Bronchial epithelial cell (primary cell): ENCODE measurements around the gene TSPAN17. TPM values are rescaled to one million over a fixed set of nuclear protein-coding genes. Genes with fewer than 3 reads are reported as not detected.

Experiments used
- DNase-seq: peaks from one replicate; pipeline ENCODE4 v3.0.0-alpha.2; 2010; ENCODE audit warnings: low read depth
- FAIRE-seq: peaks from 2 replicates; lab custom pipeline; 2011; peaks lifted over from hg19 to GRCh38; lab: Jason Lieb, UNC
- H3K27me3 ChIP-seq: 2 replicates; pipeline ENCODE4 v1.5.1; 2011; ENCODE audit warnings: low read length; ENCODE audit not compliant: control insufficient read depth, insufficient read depth
- H3K36me3 ChIP-seq: 2 replicates; pipeline ENCODE4 v1.5.1; 2011; ENCODE audit warnings: low read length; ENCODE audit not compliant: control insufficient read depth, insufficient read depth
- H3K4me3 ChIP-seq: 2 replicates; pipeline ENCODE4 v1.5.1; 2011; ENCODE audit warnings: mild to moderate bottlenecking, low read depth, low read length, control low read depth
- CTCF ChIP-seq: IDR thresholded peaks from 2 replicates; pipeline ENCODE4 v1.5.1; 2011; ENCODE audit warnings: mild to moderate bottlenecking, moderate library complexity, low read length, control low read depth, inconsistent platforms; ENCODE audit not compliant: insufficient read depth, severe bottlenecking
- total RNA-seq: library from RNA; depleted of rRNA; stranded (reverse); fragments of >200 nt; gene quantifications from 2 replicates; pipeline ENCODE4 v1.2.1, GENCODE V29; 2014

The TSPAN17 gene
- total RNA-seq, 1 donor from 2014 or later, result 46.3 TPM

GRCh38 chr5:176660860-176661641 is 13.8 kb downstream of the TSPAN17 start:
- TF ChIP-seq CTCF, result peak; percentile 100
- Histone ChIP-seq H3K4me3 (no peak overlapping the region), H3K27me3 (peaks cover 9% of the 10 kb centered on the region), H3K36me3 (peaks cover 9% of the 10 kb centered on the region)
- FAIRE-seq, result no peak
- peak; percentile 51 for DNase-seq

- Histone ChIP-seq H3K27me3 (peaks cover 9% of the 10 kb centered on the region), H3K4me3 (no peak overlapping the region), H3K36me3 (peaks cover 8% of the 10 kb centered on the region)
- FAIRE-seq (no peak), DNase-seq (no peak)
- no peak for TF ChIP-seq CTCF
Measured at GRCh38 chr5:176661676-176662075, 14.4 kb downstream of the TSPAN17 start.

GRCh38 chr5:176662371-176663333 is 15.4 kb downstream of the TSPAN17 start:
- peaks cover 9% of the 10 kb centered on the region for H3K27me3 ChIP-seq
- FAIRE-seq, result no peak
- no peak overlapping the region for H3K4me3 ChIP-seq
- DNase-seq, result no peak
- peaks cover 1% of the 10 kb centered on the region for H3K36me3 ChIP-seq
- TF ChIP-seq CTCF, result no peak

- DNase-seq (no peak), FAIRE-seq (no peak)
- H3K4me3 ChIP-seq, result no peak overlapping the region
- no peak for TF ChIP-seq CTCF
- H3K36me3 ChIP-seq, result no peaks in the 10 kb centered on the region
- peaks cover 13% of the 10 kb centered on the region for H3K27me3 ChIP-seq
Measured at GRCh38 chr5:176663566-176663965, 16.3 kb downstream of the TSPAN17 start.

GRCh38 chr5:176664479-176664878 is 17.2 kb downstream of the TSPAN17 start:
- no peak for TF ChIP-seq CTCF
- peaks cover 13% of the 10 kb centered on the region for H3K27me3 ChIP-seq
- FAIRE-seq (no peak), DNase-seq (no peak)
- no peak overlapping the region for H3K4me3 ChIP-seq
- H3K36me3 ChIP-seq, result no peaks in the 10 kb centered on the region
